Transverse colon (tissue), 4 donors: ENCODE results near the gene CHCHD10.

Experiments
- POLR2A ChIP-seq: fragments of 450-650 bp; IDR thresholded peaks from one replicate; pipeline ENCODE4 v1.6.1; 2016; ENCODE audit warnings: antibody characterized with exemption, mild to moderate bottlenecking, moderate library complexity
- POLR2AphosphoS5 ChIP-seq, 3 donors: sonication (generic); formaldehyde crosslinking; IDR thresholded peaks; one replicate each; pipeline ENCODE4 v1.6.1; 2016; ENCODE audit warnings: antibody characterized with exemption in 3 of 3
- TF ChIP-seq, protein P1 (sequence below), 5 experiments: fragments of 200-600 bp in 3 of 5; fragments of 450-650 bp in 2 of 5; sonication (generic) in 3 of 5; IDR thresholded peaks; 1 replicate in 2 of 5; 2 replicates in 3 of 5; pipeline ENCODE4 v1.5.1; 2016 to 2017; ENCODE audit warnings: antibody characterized with exemption in 5 of 5, inconsistent platforms in 3 of 5, mild to moderate bottlenecking in 2 of 5, moderate library complexity in 1 of 5

DNA sequence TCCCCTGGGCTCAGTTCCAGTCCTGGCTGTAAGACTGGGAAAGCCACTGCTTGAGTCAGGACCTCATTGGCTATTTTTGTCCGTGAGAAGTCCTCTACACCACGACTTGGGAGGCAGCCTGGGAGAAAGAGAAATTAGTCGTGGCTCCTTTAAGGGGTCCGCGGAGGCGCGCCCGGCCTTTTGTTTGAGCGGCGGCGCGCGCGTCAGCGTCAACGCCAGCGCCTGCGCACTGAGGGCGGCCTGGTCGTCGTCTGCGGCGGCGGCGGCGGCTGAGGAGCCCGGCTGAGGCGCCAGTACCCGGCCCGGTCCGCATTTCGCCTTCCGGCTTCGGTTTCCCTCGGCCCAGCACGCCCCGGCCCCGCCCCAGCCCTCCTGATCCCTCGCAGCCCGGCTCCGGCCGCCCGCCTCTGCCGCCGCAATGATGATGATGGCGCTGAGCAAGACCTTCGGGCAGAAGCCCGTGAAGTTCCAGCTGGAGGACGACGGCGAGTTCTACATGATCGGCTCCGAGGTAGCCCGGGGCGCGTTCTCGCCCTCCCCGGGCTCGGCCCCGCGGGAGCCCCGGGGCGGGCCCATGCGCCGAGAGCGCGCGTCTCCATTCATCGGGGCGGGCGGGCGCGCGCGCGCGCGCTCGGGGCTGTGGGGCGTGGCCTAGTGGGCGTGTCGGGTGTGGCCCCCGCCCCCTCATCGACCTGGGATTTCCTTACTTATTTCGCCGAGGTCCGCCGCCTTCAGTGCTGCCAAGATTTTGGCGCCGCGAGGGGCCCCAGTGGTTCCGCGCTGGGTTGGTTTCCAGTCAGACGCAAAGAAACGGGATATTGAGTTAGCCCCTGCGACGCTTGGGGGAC, 19.2 kb upstream of the CHCHD10 start, which contains the start of gene SMARCB1:
- TF ChIP-seq, protein P1, sequence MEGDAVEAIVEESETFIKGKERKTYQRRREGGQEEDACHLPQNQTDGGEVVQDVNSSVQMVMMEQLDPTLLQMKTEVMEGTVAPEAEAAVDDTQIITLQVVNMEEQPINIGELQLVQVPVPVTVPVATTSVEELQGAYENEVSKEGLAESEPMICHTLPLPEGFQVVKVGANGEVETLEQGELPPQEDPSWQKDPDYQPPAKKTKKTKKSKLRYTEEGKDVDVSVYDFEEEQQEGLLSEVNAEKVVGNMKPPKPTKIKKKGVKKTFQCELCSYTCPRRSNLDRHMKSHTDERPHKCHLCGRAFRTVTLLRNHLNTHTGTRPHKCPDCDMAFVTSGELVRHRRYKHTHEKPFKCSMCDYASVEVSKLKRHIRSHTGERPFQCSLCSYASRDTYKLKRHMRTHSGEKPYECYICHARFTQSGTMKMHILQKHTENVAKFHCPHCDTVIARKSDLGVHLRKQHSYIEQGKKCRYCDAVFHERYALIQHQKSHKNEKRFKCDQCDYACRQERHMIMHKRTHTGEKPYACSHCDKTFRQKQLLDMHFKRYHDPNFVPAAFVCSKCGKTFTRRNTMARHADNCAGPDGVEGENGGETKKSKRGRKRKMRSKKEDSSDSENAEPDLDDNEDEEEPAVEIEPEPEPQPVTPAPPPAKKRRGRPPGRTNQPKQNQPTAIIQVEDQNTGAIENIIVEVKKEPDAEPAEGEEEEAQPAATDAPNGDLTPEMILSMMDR (IDR thresholded peaks at IDR 0.05), result no peak
- peak; percentile 84 for TF ChIP-seq POLR2A
- peak; percentile 43 to 84 (median 78) for TF ChIP-seq POLR2AphosphoS5 (IDR thresholded peaks at IDR 0.05)
